D341Med (cell line): ENCODE measurements around the gene RGL1.

Experiments
- DNase-seq: peaks from one replicate; pipeline ENCODE4 v3.0.0; 2012; ENCODE audit warnings: low spot score

The RGL1 gene

DNA sequence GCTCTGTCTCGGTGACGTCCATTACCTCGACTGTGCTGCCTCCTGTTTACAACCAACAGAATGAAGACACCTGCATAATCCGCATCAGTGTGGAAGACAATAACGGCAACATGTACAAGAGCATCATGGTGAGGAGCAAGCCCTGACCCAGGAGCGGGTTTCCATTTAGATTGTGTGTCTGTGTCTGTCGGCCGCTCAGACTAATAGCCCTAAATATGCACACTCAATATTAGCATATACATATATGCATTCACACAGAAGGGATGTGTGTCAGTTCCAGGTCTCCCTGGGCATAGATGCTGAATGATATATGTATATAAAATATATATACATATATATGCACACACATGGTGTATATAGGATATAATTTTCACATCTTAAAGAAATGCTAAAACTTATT lies 111.7 kb downstream of the RGL1 start:
- no peak for DNase-seq

DNA sequence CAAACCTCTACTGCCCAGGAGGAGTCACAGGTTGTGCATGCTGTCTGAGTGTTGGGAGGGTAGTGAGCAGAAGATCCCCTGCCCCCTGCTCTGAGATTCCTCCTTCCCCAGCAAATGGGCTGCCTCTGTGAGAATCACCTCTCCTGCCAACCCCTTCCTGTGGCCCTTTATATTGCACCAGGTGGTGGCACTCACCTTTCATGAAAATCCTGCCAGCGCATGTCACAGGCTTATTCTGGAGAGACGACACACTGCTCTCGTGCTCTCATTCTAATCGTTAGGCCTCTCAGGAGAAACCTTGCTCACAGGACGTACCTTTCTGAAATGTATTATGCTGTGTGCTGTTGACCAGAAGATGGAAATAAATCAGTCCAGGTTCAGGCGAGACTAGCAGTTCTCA lies 113.7 kb downstream of the RGL1 start:
- DNase-seq: no peak

DNA sequence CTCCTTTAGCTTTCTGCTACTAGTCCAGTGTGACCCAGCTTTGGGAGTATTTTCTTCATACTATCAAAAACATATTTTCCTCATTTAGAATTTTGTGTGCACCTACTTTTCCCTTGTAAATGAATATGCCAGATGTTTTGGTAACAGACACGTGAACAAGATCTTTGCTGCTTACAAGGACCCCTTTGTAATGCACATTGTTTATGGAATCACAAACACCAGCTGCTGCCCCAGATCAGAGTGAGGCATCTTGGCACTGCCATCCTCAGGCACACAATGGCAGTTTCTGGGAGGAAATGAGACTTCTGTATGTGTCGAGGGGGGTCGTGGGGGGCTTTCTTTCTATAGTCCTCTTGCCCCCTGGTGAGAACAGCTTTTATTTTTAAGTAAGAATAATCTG lies 115.7 kb downstream of the RGL1 start:
- no peak for DNase-seq

DNA sequence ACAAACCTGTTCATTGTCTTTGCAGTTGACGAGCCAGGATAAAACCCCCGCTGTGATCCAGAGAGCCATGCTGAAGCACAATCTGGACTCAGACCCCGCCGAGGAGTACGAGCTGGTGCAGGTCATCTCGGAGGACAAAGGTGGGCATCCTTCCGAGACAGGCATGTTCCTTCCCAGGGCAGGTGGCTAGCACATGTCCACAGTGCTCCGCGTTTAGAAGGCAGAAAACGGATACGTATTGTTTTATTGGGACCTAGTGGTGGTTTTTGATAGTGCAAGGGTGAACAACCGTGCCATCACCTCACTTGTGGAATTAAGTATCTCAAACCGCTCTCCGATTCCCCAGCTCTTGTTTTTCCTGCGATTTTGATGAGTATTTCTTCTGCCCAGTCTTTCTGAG lies 117.3 kb downstream of the RGL1 start:
- no peak for DNase-seq

DNA sequence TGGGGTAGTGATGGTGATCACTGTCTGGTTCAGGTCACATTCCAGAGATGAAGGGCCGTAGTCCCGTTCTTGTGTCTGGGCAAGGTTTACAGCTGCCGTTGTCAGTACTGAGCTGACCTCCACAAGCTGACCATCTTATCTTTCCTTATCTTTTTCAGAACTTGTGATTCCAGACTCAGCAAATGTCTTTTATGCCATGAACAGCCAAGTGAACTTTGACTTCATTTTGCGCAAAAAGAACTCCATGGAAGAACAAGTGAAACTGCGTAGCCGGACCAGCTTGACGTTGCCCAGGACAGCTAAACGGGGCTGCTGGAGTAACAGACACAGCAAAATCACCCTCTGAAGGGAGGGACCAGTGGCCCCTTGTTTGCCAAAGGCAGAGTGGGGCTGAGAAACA lies 121.0 kb downstream of the RGL1 start:
- DNase-seq: no peak

DNA sequence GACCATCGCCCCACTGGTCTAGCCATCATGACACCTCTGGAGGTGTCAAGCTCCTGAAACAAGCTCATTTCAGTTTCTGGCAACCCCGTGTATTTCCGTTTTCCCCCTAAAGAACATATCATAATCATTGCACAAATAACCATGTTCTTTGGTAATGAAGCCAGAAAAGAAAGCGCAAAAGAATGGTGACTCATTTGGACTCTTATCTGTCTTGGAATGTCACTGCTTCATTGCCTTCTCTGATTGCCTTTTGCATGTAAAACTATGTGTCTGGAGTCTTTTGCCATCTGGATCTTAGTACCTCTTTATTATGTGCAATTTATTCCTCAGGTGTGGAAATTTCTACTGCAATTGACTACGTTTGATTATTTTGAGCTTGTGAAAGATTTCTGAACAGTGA lies 122.1 kb downstream of the RGL1 start:
- DNase-seq: no peak

DNA sequence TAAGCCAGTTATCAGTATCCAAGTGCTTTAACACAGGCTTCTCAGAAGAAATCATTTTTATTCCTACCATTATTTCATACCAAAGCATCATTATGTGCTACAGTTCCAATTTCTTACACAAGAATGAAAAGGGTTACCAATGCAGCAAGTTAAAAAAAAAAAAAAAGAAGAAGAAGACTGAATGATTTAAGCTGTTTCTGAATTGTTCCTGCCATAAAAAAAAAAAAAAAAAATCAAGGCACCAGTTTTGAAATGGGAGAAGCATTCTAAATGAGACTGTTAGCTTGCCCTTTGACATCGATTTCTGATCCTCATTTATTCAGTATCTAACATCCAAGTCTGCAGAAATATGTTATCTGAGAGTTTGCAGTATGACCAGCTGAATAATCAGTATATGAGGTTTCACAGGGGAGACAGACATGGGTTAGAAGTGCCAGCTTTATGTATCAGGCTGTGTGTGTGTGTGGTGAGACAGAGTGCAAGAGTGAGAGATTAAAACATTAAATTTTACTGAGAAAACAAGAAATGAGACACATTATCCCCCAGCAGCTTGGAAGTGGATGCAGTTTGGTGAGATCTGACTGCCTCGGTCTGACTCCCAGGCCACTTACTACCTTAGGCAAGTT lies 126.8 kb downstream of the RGL1 start:
- DNase-seq: no peak

DNA sequence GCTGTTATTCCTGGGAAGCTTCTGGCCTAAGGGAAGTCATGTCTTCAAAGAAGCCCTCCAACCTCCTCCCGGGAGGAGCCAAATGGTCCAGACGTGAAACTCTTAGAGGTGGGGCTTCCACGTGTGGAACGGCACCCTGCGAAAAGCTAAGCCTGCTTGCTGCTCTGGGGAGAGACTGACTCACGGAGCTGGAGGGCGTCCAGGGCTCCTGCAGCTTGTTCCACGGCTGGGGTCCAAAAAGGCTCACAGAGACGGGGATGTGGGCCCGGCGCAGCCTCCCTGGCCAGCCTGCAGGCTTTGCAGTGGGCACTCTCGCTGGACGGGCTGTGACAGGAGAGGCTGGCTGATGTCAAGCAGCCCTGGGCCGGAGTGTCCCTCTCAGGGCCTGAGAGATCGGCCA lies 127.5 kb downstream of the RGL1 start:
- DNase-seq: no peak

DNA sequence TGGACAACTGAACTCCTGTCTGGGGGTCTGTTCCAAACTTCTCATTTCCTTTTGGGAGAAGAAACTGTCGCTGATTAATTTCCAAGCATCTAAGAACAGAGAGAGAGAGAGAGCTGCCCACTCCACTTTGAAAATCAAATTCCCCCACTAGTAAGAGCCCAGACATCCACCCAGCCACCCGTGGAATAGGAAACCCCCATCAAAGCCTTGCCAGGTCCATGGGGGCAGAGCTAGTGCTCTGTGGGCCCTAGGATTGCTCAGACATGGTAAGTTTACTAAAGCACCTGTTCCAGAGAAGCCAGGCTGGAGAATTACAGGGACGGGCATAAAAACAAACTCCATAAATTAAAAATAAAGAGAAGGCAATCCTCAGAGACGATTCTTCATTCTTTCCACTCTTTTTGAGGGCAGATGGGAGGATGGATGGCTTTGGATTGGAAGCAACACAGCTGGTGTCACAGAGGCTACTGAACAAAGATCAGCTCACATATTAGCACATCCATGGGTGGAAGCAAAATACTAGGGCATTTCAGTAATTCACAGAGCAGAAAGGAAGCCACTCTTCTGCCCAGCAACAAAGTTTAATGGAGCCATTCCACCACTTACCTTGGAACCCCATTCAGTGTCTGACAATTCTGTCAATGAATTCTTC lies 128.7 kb downstream of the RGL1 start:
- no peak for DNase-seq

DNA sequence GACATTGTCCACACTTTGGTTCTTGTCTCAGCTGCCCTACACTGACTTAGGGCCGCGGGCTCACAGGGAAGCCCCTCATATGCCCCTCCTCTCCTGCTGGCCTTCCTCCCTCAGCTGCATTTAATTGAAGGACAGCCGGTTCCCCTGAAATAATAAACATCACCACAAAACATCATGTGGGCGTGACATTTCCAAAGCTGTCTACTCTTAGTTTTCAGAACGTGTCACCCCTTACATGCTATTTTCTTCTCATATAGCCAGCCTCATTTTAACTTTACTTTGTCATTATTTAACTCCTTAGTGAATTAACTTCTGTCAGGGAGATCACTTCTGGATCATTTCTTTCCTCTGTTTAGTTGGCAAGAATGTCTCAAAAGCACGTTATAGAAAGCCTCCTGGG lies 129.4 kb downstream of the RGL1 start:
- no peak for DNase-seq

DNA sequence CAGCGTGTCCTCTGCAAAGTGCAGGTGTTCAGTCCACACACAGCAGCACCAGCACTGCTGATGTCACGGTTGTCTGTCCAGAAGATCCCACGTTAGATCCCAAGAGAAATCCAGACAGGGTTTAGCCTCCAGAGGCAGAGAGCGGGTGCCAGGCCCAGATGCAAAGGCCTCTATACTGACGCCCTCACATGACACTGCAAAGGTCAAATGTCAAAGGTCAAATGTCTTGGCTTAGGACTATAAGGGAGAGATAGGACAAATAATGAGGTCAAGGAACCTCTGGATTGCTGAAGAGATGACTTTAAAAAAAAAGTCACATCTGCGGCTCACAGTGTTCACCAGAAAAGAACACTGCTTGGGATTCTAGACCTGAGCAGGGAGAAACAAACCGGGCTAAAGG lies 131.1 kb downstream of the RGL1 start:
- DNase-seq: no peak

DNA sequence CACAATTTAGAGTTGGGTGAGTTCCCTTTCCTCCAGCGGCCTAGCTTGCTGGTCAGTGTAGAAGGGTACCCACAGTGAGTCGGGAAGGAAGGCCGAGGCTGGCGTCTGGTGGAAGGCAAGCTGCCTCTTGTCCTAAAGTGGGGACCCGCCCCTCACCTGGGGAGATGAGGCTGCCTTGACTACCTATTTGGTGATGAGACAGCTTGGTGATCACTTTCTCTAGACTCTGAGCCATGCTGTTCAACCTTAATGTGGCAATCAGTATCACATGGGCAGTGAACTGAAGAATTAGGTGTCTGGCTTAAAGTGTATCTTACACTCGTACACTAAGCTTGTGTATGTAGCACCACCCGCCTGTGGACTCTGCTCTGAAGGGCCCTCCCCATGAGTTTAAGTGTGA lies 131.9 kb downstream of the RGL1 start:
- no peak for DNase-seq

DNA sequence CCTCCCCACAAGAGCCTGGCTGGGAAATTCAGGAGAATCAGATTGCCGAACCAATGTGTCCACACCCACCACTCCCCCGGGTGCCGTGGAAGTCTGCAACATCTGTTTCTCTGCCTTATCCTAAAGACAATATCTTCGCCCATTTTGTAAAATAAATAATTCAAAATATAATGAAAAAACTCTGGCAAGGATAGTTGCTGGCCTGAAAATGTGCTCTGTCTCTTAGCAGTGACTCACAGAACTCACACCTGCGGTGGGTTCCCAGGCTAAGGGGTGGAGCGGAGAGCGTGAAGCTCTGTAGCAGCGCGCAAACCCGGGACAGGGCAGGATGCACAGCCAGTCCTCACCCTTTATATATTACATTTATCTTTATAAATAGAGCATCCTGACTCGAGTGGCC lies 132.7 kb downstream of the RGL1 start:
- DNase-seq: no peak

DNA sequence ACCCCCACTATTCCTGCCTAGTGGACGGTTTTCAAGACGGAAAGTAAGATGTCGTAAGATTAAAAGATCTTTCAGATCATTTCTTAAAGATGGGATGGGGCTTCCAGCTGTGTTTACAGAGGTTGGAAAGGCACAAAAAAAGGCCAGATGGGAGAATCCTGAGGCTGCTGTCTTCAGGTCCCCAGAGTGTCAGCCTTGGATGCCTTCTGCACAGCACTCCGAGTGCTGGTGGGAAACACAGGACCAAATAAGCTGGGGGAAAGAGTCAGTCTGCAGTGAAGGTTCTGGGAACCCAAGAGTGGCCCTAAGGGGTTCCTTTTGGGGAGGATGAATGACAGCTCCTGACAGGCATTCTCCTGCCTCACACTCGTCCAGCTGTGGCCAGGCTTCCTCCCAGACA lies 136.1 kb downstream of the RGL1 start:
- no peak for DNase-seq

DNA sequence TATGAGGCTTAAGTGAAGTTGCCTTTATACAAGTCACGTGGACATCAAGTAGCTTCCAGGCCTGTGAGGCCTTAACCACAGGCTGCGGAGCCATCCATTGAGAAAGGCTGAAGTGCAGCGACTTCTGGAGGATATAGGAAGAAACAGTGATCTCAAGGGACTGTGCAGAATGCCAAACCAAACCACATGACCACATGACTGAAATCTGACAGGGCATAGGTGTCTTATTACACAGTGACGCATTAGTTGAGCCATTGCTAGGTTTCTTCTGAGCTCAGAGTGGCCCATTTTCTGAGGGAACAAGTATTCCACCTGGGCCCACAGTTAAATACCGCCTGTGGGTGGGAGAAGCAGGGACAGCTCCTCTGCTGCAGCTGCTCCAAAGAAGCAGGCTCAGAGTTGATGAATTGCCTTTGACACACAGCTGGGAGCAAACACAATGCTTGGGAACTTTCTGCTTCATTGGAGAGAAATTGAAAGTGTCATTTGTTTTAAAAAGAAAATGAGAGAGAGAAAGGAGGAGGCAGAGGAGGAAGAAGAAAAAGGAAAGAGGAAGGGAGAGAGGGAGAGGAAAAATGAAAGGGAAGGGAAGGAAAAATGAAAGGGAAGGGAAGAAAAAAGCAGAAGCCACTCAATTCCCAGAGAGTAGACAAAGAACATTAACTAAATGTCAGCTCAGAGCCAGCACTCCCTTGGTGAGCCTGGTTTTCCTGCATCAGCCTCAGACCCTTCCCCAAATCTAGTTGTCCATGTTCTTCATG lies 138.2 kb downstream of the RGL1 start:
- no peak for DNase-seq

DNA sequence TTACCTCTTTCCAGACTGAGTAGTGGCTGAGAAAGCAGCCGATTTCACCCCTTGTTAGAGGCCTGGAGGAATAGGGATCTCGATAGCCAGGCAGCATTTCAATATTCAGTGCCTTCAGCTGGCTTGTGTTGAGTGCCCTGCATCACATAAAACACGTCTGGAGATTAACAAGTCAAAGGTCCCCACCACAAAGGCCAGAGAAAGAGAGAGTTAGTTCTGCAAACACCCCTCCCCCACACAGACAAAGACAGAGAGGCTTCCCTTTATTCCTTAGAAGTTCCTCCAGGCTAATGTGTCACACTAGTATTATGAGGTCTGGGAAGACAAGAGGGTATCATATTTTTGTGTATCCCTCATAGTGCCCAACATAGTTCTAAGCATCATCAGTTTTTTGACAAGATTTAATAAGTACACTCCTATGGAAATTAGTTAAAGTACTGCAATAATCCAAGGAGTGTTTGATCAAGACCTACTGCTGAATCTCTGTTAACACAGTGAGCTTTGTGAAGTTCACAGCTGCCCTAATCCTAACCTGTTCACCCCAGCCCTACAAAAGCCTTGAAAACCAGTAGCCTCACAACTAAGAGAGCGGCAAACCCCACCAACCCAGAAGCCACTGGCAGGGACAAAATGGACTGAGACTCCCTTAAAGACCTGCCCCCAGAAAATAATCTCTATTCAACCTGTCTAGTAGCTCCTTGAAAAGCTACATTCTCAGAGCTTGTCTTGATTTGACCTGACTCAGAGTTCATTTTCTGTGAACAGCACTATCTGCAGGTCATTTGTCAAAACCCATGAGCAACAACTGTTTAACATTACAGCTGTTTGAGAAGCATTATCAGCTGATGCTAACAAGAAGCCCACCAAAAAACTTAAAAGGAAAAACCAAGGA lies 140.8 kb downstream of the RGL1 start:
- DNase-seq: no peak

DNA sequence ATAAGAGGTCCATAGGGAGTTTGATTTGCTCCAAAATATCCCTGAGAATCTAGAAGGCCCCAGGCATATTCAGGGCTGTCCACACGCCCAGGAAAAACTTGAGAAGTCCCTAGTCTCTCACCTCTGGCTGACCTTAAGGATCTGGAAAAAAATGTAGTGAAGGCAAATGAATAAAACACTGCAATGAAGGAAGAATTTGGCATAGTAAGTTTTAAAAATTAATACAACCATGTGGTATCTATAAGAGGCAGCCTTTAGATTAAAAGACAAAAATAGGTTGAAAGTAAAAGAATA lies 141.3 kb downstream of the RGL1 start:
- DNase-seq: no peak

DNA sequence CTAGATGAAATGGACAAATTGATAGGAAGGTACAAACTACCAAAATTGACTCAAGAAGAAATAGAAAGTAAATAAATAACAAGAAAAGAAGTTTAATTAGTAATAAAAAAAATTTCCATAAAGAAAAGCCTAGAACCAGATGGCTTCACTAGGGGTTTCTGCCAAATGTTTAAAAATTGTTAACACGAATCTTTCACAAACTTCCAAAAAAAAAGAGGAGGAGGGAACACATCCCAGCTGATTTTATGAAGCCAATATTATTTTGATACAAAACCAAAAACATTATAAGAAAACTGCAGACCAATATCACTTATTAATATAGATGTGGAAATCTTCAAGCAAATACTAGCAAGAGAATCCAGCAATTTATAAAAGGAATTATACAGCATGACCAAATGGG lies 143.1 kb downstream of the RGL1 start:
- no peak for DNase-seq

DNA sequence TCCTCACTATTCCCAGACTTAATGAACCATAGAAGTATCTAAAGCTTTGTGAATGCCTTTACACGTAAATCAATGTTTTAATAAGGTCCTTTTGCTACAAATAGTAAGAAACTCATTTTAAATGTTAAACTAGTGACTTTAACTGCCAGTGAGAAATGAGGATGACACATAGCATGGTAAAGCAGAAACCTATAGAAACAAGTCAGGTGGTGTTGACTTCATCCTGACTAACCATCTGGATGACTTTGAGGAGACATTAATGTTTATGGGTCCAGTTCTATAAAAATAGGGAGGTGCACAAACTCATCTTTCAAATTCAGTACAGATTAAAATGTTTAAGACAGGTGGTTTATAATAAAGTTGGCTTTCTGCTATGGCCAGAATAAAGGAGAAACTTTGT lies 147.2 kb downstream of the RGL1 start:
- DNase-seq: no peak

DNA sequence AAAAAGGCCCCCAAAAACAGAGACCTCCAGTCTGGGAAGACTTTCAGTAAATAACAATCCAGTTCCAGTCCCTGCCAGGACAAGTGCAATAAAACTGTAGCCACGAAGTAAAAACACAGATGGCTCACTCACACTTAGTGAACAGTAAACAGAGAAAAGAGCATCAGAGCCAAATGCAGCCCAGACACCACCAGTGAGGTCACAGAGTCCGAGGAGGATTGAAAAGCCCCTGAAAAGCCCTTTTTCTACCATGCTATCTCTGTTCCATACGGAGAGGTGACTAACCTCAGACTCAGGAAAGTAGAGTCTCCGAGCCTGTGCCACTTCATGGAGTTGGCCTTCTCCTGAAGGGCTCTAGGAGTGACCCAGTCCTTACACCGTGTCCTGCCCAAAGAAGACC lies 148.1 kb downstream of the RGL1 start:
- no peak for DNase-seq

DNA sequence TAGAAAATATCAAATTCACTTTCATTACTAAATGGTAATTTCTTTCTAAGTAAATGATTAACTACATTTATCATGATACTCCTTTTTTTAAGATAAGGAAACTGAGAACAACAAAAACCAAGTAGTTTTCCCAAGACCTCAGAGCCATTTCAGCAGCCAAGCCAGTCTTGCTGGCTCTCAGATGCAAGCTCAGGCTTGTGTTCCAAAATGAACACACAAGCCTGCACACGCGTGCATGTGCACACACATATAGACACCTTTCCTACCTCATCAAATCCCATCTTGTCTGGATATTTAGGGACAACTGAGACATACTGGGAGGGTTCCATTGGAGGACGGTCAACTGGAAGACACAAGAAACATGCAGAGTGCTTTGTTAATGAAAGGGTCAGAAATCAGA lies 149.6 kb downstream of the RGL1 start:
- DNase-seq: no peak

DNA sequence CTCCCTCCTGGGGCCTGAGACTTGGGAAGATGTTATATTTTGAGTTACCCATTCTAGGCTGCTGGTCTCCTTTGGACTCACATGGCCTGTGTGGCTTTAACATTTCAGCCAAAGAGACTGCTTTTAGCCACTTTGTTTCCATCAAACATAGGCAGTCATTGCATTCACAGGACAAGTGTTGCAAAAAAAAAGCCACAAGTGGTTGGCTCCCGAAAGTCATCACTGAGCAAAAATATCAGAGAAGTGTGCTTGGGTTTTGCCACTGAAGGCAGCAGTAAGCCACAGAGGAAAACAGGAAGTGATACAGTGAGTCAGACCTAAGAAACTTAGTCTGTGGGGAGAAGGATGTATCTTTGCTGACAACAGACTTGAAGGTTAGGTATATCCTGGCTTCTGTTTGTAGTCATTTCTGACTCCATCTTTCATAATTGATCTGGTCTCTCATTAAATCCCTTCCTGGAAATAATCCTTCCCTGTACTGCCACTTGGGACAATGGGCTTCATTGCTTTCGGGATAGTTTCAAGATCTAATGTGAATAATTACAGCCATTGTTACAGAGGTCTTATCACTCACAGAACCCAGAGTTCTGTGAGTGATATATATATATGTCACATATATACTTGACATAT lies 151.8 kb downstream of the RGL1 start:
- DNase-seq: no peak
